Measurements from ENCODE around the gene WWP2.

DNA sequence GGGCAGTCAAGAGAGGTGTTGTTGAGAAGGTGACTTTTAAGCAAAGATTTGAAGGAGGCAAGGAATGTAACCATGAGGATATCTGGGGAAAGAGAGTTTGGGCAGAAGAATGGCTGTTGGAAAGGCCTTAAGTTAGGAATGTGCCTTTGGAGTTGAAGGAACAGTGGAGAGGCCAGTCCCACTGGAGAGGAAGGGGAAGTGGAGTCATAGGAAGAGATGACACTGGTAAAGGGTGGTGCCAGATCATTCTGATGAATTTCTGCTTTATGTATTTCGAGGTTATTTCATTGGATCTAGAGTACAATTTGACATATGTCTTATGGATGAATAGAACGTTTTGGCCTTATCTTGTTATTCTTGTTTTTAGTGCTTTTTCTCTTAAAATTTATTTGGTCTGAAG, 93.5 kb downstream of the WWP2 start:
- TF ChIP-seq, protein P1, sequence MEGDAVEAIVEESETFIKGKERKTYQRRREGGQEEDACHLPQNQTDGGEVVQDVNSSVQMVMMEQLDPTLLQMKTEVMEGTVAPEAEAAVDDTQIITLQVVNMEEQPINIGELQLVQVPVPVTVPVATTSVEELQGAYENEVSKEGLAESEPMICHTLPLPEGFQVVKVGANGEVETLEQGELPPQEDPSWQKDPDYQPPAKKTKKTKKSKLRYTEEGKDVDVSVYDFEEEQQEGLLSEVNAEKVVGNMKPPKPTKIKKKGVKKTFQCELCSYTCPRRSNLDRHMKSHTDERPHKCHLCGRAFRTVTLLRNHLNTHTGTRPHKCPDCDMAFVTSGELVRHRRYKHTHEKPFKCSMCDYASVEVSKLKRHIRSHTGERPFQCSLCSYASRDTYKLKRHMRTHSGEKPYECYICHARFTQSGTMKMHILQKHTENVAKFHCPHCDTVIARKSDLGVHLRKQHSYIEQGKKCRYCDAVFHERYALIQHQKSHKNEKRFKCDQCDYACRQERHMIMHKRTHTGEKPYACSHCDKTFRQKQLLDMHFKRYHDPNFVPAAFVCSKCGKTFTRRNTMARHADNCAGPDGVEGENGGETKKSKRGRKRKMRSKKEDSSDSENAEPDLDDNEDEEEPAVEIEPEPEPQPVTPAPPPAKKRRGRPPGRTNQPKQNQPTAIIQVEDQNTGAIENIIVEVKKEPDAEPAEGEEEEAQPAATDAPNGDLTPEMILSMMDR (IDR thresholded peaks at IDR 0.05), result no peak
- no peak for TF ChIP-seq POLR2A (IDR thresholded peaks at IDR 0.05)

All from esophagus squamous epithelium (tissue), 4 donors.